Measurements from ENCODE around the gene ERCC8.
"Not testable (repeated sequence)": the region's sequence is repeated elsewhere in the genome, so short reads cannot be mapped to it uniquely, and the experiment has no call there.

The ERCC8 gene

DNA sequence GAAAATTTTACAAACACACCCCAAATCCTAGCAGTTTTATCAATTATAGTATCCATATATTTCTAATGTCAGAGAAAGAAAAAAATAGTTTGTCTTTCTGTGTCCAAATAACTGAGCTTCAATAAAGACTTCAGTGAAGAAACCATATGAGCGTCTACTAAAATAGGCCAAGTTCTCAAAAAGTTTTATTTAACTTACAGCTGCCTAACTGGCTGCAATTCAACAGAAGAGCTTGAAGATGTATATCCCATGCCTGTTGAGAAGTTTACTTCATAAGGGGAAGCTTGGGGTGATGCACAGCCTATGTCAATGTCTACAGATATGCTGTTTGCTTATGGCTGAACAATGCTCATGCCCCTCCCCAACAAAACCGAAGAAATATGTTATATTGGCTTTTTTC, 57.1 kb downstream of the ERCC8 start:
- no peaks in the 10 kb centered on the region for H3K27me3 Mint-ChIP-seq
- no peaks in the 10 kb centered on the region for H3K9me3 Mint-ChIP-seq
- H3K4me3 Mint-ChIP-seq, result no peak overlapping the region
- intact Hi-C loops (cut with micrococcal nuclease), result no loop called here
- no peak overlapping the region for H3K27ac Mint-ChIP-seq
- peaks cover 16% of the 10 kb centered on the region for H3K36me3 Mint-ChIP-seq (ENCODE audit: low read depth)
- no peaks in the 10 kb centered on the region for H3K4me1 Mint-ChIP-seq (ENCODE audit: low read depth)

DNA sequence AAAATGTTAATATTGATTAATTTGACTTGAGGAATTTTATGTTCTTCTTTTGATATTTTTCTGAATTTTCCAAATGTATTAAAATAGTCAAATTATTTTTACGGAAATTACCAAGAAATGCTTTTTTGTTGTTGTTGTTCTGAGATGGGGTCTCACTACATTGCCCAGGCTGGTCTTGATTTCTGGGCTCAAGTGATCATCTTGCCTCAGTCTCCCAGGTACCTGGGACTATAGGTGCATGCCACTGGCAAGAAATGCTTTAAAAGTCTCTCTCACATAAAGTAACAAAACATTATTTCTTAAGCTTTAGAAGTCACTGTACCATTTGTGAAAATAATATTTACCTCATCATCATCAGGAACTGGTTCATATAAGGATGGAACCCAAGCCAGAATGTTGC, 57.8 kb downstream of the ERCC8 start:
- H3K4me1 Mint-ChIP-seq (ENCODE audit: low read depth), result no peaks in the 10 kb centered on the region
- H3K27me3 Mint-ChIP-seq, result no peaks in the 10 kb centered on the region
- H3K4me3 Mint-ChIP-seq, result no peak overlapping the region
- intact Hi-C loops (cut with micrococcal nuclease), result no loop called here
- peaks cover 18% of the 10 kb centered on the region for H3K36me3 Mint-ChIP-seq (ENCODE audit: low read depth)
- no peak overlapping the region for H3K27ac Mint-ChIP-seq
- H3K9me3 Mint-ChIP-seq, result no peaks in the 10 kb centered on the region

DNA sequence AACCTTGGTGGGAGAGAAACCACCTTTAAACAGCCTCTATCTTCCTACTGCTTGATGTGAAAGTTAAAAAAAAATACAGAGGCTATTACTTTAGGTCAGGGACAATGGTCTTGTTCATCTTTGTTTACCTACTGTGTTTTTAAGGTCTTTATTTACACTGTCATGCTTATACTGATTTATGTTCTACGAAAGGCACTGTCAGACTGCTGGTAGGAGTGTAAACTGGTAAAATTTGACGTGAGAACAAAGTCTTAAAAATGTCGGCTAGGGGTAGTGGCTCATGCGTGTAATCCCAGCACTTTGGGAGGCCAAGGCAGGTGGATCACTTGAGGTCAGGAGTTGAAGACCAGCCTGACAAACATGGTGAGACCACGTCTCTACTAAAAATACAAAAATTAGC, 58.7 kb downstream of the ERCC8 start:
- Mint-ChIP-seq H3K36me3 (ENCODE audit: low read depth) (peaks cover 27% of the 10 kb centered on the region), H3K4me3 (no peak overlapping the region), H3K9me3 (peaks cover 8% of the 10 kb centered on the region), H3K27ac (no peak overlapping the region), H3K27me3 (no peaks in the 10 kb centered on the region), H3K4me1 (ENCODE audit: low read depth) (no peaks in the 10 kb centered on the region)
- intact Hi-C loops (cut with micrococcal nuclease), result no loop called here

DNA sequence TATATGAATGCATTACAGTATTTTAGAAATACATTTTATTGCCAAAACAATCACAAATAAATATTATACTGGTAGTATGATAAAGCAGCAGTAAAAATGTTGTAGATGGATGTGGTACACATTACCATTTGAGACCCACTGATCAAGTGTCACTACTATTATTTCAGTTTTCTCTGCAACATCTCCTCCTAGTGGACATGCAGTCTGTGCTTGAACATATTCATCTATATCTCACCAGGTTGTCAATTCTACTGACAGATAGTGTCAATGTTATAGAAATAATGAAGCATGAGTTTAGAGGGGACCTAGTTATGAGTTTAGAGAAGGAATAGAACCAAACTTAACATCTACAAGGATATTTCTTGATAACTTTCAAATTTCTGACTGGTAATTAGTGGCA, 61.6 kb downstream of the ERCC8 start:
- intact Hi-C loops (cut with micrococcal nuclease), result loop anchor here (1.0 kb wide), 1 partner anchor 206 kb away; no protein-coding TSS in a partner anchor
- Mint-ChIP-seq H3K36me3 (ENCODE audit: low read depth) (peaks cover 26% of the 10 kb centered on the region), H3K27me3 (no peaks in the 10 kb centered on the region), H3K9me3 (peaks cover 36% of the 10 kb centered on the region), H3K27ac (no peak overlapping the region), H3K4me1 (ENCODE audit: low read depth) (no peaks in the 10 kb centered on the region), H3K4me3 (no peak overlapping the region)

DNA sequence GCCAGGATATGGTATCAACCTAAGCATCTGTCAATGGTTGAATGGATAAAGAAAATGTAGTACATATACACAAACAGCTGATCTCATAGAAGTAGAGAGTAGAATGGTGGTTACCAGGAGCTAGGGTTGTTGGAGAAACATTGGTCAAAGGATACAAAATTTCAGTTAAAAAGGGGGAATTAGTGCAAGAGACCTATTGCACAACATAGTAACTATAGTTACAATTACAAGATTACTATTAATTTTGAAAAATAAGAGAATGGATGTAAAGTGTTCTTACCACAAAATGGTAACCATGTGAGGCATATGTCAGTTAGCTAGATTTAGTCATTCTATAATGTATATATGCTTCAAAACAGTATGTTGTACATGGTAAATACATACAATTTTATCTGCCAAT, 72.0 kb downstream of the ERCC8 start:
- no peaks in the 10 kb centered on the region for H3K27me3 Mint-ChIP-seq
- intact Hi-C loops (cut with micrococcal nuclease), result no loop called here
- no peak overlapping the region for H3K4me3 Mint-ChIP-seq
- peaks cover 13% of the 10 kb centered on the region for H3K36me3 Mint-ChIP-seq (ENCODE audit: low read depth)
- no peaks in the 10 kb centered on the region for H3K4me1 Mint-ChIP-seq (ENCODE audit: low read depth)
- H3K9me3 Mint-ChIP-seq, result peaks cover 28% of the 10 kb centered on the region
- H3K27ac Mint-ChIP-seq, result no peak overlapping the region

DNA sequence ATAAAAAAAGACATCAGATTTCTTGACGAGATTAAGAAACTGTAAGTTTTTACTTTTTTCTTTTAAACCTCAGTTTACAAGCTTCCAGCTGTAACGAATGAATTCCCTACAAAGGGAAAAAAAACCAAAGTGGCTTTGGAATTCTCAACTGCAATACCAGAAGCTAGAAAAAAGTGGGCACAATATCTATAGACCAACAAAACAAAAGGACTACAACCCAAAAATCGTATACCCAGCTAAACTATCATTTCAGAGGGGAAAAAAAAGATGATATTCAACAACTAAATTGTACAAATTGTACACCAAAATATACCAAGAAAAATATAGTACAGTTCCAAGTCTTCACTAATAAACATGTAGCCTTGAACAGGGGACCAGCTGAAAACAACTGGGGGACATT, 74.0 kb downstream of the ERCC8 start:
- Mint-ChIP-seq H3K27ac (no peak overlapping the region), H3K9me3 (peaks cover 25% of the 10 kb centered on the region), H3K27me3 (no peaks in the 10 kb centered on the region), H3K4me3 (no peak overlapping the region), H3K36me3 (ENCODE audit: low read depth) (peaks cover 13% of the 10 kb centered on the region), H3K4me1 (ENCODE audit: low read depth) (no peaks in the 10 kb centered on the region)
- intact Hi-C loops (cut with micrococcal nuclease), result no loop called here

DNA sequence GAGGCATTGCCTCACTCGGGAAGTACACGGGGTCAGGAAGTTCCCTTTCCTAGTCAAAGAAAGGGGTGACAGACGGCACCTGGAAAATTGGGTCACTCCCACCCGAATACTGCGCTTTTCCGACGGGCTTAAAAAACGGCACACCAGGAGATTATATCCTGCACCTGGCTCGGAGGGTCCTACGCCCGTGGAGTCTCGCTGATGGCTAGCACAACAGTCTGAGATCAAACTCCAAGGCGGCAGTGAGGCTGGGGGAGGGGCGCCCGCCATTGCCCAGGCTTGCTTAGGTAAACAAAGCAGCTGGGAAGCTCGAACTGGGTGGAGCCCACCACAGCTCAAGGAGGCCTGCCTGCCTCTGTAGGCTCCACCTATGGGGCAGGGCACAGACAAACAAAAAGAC, 84.3 kb downstream of the ERCC8 start:
- H3K27ac Mint-ChIP-seq; H3K36me3 Mint-ChIP-seq (ENCODE audit: low read depth); H3K9me3 Mint-ChIP-seq; H3K27me3 Mint-ChIP-seq; intact Hi-C loops (cut with micrococcal nuclease); H3K4me3 Mint-ChIP-seq; H3K4me1 Mint-ChIP-seq (ENCODE audit: low read depth): not testable (repeated sequence)

DNA sequence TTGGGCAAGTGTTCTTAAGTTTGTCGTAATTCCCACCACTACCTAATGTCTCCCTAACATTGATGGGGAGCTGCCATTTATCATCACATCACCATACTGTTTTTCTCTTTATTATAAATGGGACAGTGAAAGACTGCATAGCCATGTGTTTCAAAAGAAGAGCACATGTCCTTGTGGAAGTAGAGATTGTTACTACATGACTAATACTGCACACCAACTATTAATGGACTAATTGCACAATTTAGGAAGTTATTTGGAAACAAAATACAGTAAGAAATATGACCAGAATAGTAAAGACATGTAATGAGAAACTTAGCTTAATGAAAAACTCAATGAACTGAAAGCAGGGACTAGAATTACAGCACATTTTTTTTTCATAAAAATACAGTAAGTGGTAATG, 88.8 kb downstream of the ERCC8 start:
- Mint-ChIP-seq H3K27me3 (no peaks in the 10 kb centered on the region), H3K27ac (no peak overlapping the region), H3K4me3 (no peak overlapping the region), H3K36me3 (ENCODE audit: low read depth) (no peaks in the 10 kb centered on the region), H3K4me1 (ENCODE audit: low read depth) (peaks cover 6% of the 10 kb centered on the region), H3K9me3 (no peaks in the 10 kb centered on the region)
- intact Hi-C loops (cut with micrococcal nuclease), result no loop called here

DNA sequence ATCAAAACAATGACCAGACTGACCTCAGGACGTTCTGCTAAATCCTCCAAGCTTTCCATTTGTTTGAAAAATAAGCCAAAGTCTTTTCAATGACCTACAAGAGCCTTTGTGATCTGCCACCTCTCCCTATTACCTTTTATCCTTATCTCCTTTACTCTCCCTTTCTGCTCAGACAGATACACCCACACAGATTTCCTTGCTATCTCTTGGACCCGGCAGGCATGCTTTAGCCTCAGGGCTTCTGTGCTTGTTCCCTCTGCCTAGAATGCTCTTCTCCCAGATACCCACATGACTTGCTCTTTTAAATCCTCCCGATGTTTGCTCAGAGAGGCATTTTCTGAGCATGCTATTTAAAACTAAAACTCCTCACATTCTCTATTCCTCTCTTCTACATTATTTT, 91.9 kb downstream of the ERCC8 start:
- H3K9me3 Mint-ChIP-seq, result no peaks in the 10 kb centered on the region
- no peaks in the 10 kb centered on the region for H3K36me3 Mint-ChIP-seq (ENCODE audit: low read depth)
- peaks cover 6% of the 10 kb centered on the region for H3K4me1 Mint-ChIP-seq (ENCODE audit: low read depth)
- no peak overlapping the region for H3K4me3 Mint-ChIP-seq
- intact Hi-C loops (cut with micrococcal nuclease), result no loop called here
- no peak overlapping the region for H3K27ac Mint-ChIP-seq
- peaks cover 2% of the 10 kb centered on the region for H3K27me3 Mint-ChIP-seq

DNA sequence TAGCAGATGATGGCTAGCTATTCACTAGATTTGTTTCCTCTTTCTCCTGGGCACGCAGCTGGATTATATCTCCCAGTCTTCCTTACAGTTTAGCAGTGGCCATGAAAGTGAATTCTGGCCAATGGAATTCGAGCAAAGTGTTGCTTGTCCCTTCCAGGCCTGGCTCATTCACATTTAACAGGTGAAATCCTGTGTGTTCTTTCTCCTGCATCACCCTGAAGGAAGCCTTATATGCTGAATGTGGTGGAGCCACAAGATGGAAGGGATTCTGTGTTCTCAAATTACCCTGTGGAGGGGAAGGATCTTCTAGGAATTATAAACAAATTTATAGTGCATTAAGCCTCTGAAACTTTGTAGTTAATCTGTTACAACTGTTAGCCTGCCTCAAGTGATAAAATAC, 92.6 kb downstream of the ERCC8 start:
- Mint-ChIP-seq H3K9me3 (no peaks in the 10 kb centered on the region), H3K4me3 (no peak overlapping the region), H3K36me3 (ENCODE audit: low read depth) (no peaks in the 10 kb centered on the region), H3K27ac (no peak overlapping the region), H3K27me3 (peaks cover 2% of the 10 kb centered on the region), H3K4me1 (ENCODE audit: low read depth) (peaks cover 6% of the 10 kb centered on the region)
- intact Hi-C loops (cut with micrococcal nuclease), result no loop called here

DNA sequence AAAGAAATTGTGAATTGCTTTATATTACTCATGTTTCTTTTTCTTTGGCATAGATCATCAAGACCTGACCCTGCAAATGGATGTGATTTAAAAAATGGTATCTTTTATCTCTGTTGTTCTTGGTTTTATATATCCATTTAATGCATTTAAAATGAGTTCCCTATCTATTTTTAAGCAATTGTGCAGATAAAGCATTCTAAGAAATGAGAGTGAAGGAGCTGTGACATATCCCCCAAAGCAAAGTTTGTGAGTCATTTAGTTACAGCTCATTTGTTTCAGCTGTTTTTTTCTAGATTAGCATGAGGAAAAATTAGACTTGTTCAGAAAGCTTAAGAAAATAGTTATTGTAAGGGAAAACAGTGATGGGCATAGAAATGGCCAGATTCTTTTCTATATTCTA, 93.2 kb downstream of the ERCC8 start:
- Mint-ChIP-seq H3K36me3 (ENCODE audit: low read depth) (no peaks in the 10 kb centered on the region), H3K27me3 (peaks cover 4% of the 10 kb centered on the region), H3K4me1 (ENCODE audit: low read depth) (peaks cover 6% of the 10 kb centered on the region), H3K9me3 (no peaks in the 10 kb centered on the region), H3K4me3 (no peak overlapping the region), H3K27ac (no peak overlapping the region)
- intact Hi-C loops (cut with micrococcal nuclease), result no loop called here

DNA sequence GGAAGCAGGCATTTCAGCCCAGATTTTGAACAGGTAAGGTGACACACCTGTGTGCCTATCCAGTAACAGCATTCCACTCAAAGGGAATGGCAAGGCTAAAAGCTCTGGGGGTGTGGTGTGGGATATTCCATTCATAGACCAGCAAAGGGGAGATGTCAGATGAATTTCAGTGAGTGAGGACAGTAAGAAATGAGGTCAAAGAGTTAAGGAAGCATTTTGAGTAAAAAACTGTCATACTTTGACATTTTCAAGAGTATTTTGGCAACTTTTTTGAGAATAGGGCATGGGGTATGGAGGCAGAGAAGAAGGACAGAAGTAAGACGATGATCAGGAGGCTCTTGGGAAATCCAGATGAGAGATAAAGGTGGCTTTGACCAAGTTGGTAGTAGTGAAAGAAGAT, 98.6 kb downstream of the ERCC8 start:
- H3K27me3 Mint-ChIP-seq, result peaks cover 50% of the 10 kb centered on the region
- peaks cover 21% of the 10 kb centered on the region for H3K4me1 Mint-ChIP-seq (ENCODE audit: low read depth)
- H3K27ac Mint-ChIP-seq, result no peak overlapping the region
- H3K9me3 Mint-ChIP-seq, result no peaks in the 10 kb centered on the region
- peaks cover 7% of the 10 kb centered on the region for H3K36me3 Mint-ChIP-seq (ENCODE audit: low read depth)
- no peak overlapping the region for H3K4me3 Mint-ChIP-seq
- intact Hi-C loops (cut with micrococcal nuclease), result no loop called here

DNA sequence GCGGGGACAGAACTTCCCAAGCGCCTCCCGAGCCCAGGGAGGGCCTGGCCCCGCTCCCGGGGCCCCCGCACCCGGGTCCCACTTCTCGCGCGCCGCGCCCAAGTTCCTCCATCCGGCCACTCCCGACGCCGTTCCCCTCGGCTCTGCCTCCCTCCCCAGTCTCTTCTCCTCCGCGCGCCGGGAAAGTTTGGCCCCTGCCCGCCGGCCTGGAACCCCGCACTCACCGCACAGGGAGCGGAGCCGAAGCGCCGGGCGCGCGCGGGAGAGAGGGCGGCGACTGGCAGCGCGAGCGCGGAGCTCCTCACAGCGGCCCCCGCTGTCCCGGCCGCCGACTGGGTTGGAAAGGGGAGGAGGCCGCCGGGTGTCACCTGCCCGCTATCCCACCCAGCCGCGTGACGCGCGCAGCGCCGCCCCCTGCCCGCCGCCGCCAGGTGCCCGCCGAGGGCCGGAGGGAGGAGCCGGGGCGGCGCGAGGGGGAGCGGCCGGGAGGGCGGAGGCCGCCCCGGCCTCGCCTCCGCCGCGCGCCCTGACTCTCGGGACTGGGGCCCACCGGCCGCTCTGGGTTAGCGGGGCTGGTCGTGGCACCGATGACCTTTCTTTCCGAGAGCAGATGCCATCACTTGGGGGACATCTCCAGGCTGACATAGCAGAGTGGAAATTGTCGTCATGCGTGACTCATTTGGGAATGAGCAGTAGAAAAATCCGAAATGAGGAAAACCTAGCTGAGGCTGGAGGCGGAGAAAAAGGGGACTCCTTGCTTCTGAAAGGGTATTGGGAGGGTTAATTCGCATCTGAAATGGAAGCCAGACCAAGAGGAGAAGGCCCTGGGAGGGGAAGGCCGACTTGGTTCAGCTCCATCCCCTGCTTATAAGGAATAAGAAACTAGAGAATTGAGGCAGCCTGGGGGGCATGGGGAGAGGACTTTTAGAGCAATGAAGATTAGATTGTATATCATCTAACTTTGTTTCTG, 100.6 kb downstream of the ERCC8 start, which contains the start of gene ELOVL7:
ELOVL7 (minus strand) TSS at position 334 of the 970 bp plus-strand sequence. CDS start 56,872 bp downstream, outside the sequence.
- Mint-ChIP-seq H3K4me1 (ENCODE audit: low read depth) (peaks cover 21% of the 10 kb centered on the region), H3K27ac (peak within 1 kb of the TSS; percentile 75), H3K4me3 (peak within 1 kb of the TSS; percentile 91), H3K36me3 (ENCODE audit: low read depth) (peaks cover 7% of the 10 kb centered on the region), H3K27me3 (peaks cover 54% of the 10 kb centered on the region), H3K9me3 (no peaks in the 10 kb centered on the region)
- intact Hi-C loops (cut with micrococcal nuclease), result loop anchor here (5.0 kb wide), 2 partner anchors 142 to 167 kb away; partner anchors contain the start of gene DEPDC1B

DNA sequence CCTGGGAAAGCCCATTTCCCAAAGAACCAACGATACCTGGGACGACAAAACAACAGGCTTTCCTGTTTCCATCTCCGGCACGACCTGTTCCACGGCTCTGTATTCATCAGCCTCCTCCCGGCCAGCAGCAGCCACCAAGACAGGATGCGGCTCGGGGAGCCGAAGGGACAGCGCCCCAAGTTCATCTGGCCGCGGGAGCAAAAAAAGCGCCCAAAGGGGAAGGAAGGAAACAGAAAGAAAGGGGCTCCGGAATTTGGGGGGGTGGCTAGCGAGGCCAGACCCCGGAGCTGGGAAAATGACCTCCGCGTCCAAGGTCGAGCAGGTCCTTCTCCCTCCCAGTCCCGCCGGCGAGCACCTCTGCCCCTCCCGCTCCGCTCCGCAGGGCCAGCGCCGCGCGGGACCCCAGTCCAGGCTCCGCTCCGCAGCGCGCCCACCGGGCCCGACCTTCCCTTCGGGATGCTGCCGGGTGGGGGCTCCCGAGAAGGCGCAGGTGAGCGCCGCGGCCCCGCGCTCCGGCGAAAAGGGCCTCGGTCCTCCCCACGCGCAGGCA, 101.4 kb downstream of the ERCC8 start:
- peaks cover 21% of the 10 kb centered on the region for H3K4me1 Mint-ChIP-seq (ENCODE audit: low read depth)
- peak overlapping the region; percentile 75 for H3K27ac Mint-ChIP-seq
- H3K36me3 Mint-ChIP-seq (ENCODE audit: low read depth), result peaks cover 7% of the 10 kb centered on the region

More for the DNA sequence above, 101.4 kb downstream of the ERCC8 start:
- Mint-ChIP-seq H3K9me3 (no peaks in the 10 kb centered on the region), H3K27me3 (peaks cover 54% of the 10 kb centered on the region), H3K4me3 (peak overlapping the region; percentile 91)
- intact Hi-C loops (cut with micrococcal nuclease), result loop anchor here (5.0 kb wide), 2 partner anchors 141 to 166 kb away; partner anchors contain the start of gene DEPDC1B
